T-helper 2 cell treated with Interferon-gamma antibody and Interleukin-4, amounts not matched to agents 100 ng/mL and 5 ng/mL, for 36 hours (primary cell): ENCODE data around the gene KCNG1. TPM values are rescaled to one million over a fixed set of nuclear protein-coding genes. Genes with fewer than 3 reads are reported as not detected.

ENCODE experiments used
- total RNA-seq: library from RNA; stranded (reverse); gene quantifications from 2 replicates; pipeline ENCODE4 v1.2.3, GENCODE V29; 2022

The KCNG1 gene
- total RNA-seq, 1 donor from 2014 or later = not detected

Other genes starting within 250 kb of the KCNG1 start
- 5.5 and 7.1 TPM in 2 replicates for gene BCAS4, start 228.0 kb downstream of the KCNG1 start, total RNA-seq
- gene ADNP, start 91.7 kb downstream of the KCNG1 start, total RNA-seq = 69.2 and 70.6 TPM in 2 replicates
- 40.9 and 44.6 TPM in 2 replicates for gene DPM1, start 64.6 kb downstream of the KCNG1 start, total RNA-seq
- 4.6 and 4.7 TPM in 2 replicates for gene MOCS3, start 64.3 kb downstream of the KCNG1 start, total RNA-seq